Keratinocyte (primary cell): Measurements from ENCODE around the gene MAPK4. TPM values are rescaled to one million over a fixed set of nuclear protein-coding genes. Genes with fewer than 3 reads are reported as not detected.

ENCODE experiments used
- DNase-seq: peaks from one replicate; pipeline ENCODE4 v3.0.0-alpha.2; 2011; ENCODE audit warnings: low read depth, missing footprints, low spot score
- FAIRE-seq: peaks from 2 replicates; lab custom pipeline; 2011; peaks lifted over from hg19 to GRCh38; lab: Jason Lieb, UNC
- H2AFZ ChIP-seq: 2 replicates; pipeline ENCODE4 v1.6.0; 2012; ENCODE audit warnings: low read length, control low read depth, inconsistent platforms; ENCODE audit not compliant: control insufficient read depth
- H3K27ac ChIP-seq: 2 replicates; pipeline ENCODE4 v1.5.1; 2011; ENCODE audit warnings: low read length; ENCODE audit not compliant: control insufficient read depth, insufficient read depth
- H3K27me3 ChIP-seq: 3 replicates; pipeline ENCODE4 v1.6.0; 2011; ENCODE audit warnings: low read length; ENCODE audit not compliant: control insufficient read depth, insufficient read depth; ENCODE audit errors: extremely low read depth
- H3K36me3 ChIP-seq, 2 experiments: 2 replicates in 1 of 2; 3 replicates in 1 of 2; pipeline ENCODE4 v1.5.1; 2011; ENCODE audit warnings: low read length in 2 of 2, mild to moderate bottlenecking in 1 of 2; ENCODE audit not compliant: control insufficient read depth in 2 of 2, insufficient read depth in 2 of 2; ENCODE audit errors: extremely low read depth in 1 of 2
- H3K4me1 ChIP-seq: 3 replicates; pipeline ENCODE4 v1.5.1; 2011; ENCODE audit warnings: low read length; ENCODE audit not compliant: control insufficient read depth, insufficient read depth; ENCODE audit errors: extremely low read depth
- H3K4me2 ChIP-seq: 3 replicates; pipeline ENCODE4 v1.6.0; 2011; ENCODE audit warnings: low read depth, low read length; ENCODE audit not compliant: control insufficient read depth, insufficient read depth; ENCODE audit errors: extremely low read depth
- H3K4me3 ChIP-seq, 3 experiments: fragments of 200-600 bp in 1 of 3; sonication (generic) in 1 of 3; 2 replicates in 2 of 3; 3 replicates in 1 of 3; pipeline ENCODE4 v1.5.1; 2011 to 2016; ENCODE audit warnings: low read length in 3 of 3, mild to moderate bottlenecking in 3 of 3, control low read depth in 2 of 3, inconsistent platforms in 1 of 3, low read depth in 1 of 3, mixed read lengths in 1 of 3, mixed run types in 1 of 3, moderate library complexity in 1 of 3; ENCODE audit not compliant: control insufficient read depth in 2 of 3, insufficient read depth in 2 of 3; ENCODE audit errors: extremely low read depth in 1 of 3
- H3K79me2 ChIP-seq: 2 replicates; pipeline ENCODE4 v1.6.0; 2012; ENCODE audit warnings: low read length; ENCODE audit not compliant: control insufficient read depth, insufficient read depth
- H3K9ac ChIP-seq: 3 replicates; pipeline ENCODE4 v1.6.0; 2011; ENCODE audit warnings: low read length; ENCODE audit not compliant: control insufficient read depth, insufficient read depth; ENCODE audit errors: extremely low read depth
- H3K9me1 ChIP-seq: 3 replicates; pipeline ENCODE4 v1.6.0; 2011; ENCODE audit warnings: low read length; ENCODE audit not compliant: control insufficient read depth, insufficient read depth; ENCODE audit errors: extremely low read depth
- H3K9me3 ChIP-seq: 2 replicates; pipeline ENCODE4 v1.5.1; 2012; ENCODE audit warnings: low read depth, low read length; ENCODE audit not compliant: control insufficient read depth
- H4K20me1 ChIP-seq: 3 replicates; pipeline ENCODE4 v1.6.0; 2011; ENCODE audit warnings: low read length; ENCODE audit not compliant: control insufficient read depth, insufficient read depth; ENCODE audit errors: extremely low read depth
- CTCF ChIP-seq, 3 experiments: IDR thresholded peaks in 1 of 3; conservative IDR thresholded peaks in 1 of 3; optimal IDR thresholded peaks in 1 of 3; 2 replicates in 2 of 3; 3 replicates in 1 of 3; pipeline versions ENCODE3 to v1.5.1; 2011; ENCODE audit warnings: low read length in 3 of 3, mild to moderate bottlenecking in 3 of 3, moderate library complexity in 2 of 3, control low read depth in 1 of 3, inconsistent platforms in 1 of 3; ENCODE audit not compliant: insufficient read depth in 2 of 3; ENCODE audit errors: extremely low read depth in 1 of 3
- EZH2 ChIP-seq: IDR thresholded peaks from one replicate; pipeline ENCODE4 v1.6.1; 2012; ENCODE audit warnings: inconsistent platforms, mild to moderate bottlenecking, low read length, moderate library complexity
- dilution Hi-C: fragments of 300-500 bp; cut with MboI; formaldehyde crosslinking; loops from one replicate; pipeline ENCODE4 v1.7.0; 2020; ENCODE audit warnings: low sequenced_read_pairs; ENCODE audit not compliant: extremely low pct_ligation_motif_present
- polyA plus RNA-seq, 5 experiments: library from polyadenylated mRNA; depleted of rRNA in 3 of 5; stranded (reverse) in 3 of 5; stranded (forward) in 1 of 5; unstranded in 1 of 5; fragments of >200 nt; gene quantifications; 1 replicate in 1 of 5; 2 replicates in 3 of 5; 3 replicates in 1 of 5; pipeline versions ENCODE4 v1.2.1 to v1.2.3, GENCODE V29; 2011 to 2012; ENCODE audit warnings: missing spikeins in 2 of 5, low read depth in 1 of 5, low replicate concordance in 1 of 5

The MAPK4 gene
- polyA plus RNA-seq, 1 donor (not counting 4 experiments of a cell fraction or from before 2014, with no cell fraction given), result not detected

- no peak overlapping the region for H3K9ac ChIP-seq
- H2AFZ ChIP-seq, result no peak overlapping the region
- H3K4me2 ChIP-seq, result no peak overlapping the region
- H3K27ac ChIP-seq, result no peak overlapping the region
- no peaks in the 10 kb centered on the region for H3K27me3 ChIP-seq
- no peaks in the 10 kb centered on the region for H3K4me1 ChIP-seq
- H3K9me1 ChIP-seq, result no peaks in the 10 kb centered on the region
- H3K79me2 ChIP-seq, result no peaks in the 10 kb centered on the region
- H4K20me1 ChIP-seq, result no peaks in the 10 kb centered on the region
- dilution Hi-C loops, result no loop called here
- TF ChIP-seq CTCF (optimal IDR thresholded peaks at IDR 0.05 in 1 of 3, IDR thresholded peaks at IDR 0.05 in 1 of 3, conservative IDR thresholded peaks at IDR 0.05 in 1 of 3; ENCODE audit: extremely low read depth in 1 of 3, insufficient read depth in 2 of 3, low read length in 3 of 3), result no peak
- TF ChIP-seq EZH2, result no peak
- no peak overlapping the region for H3K4me3 ChIP-seq
- FAIRE-seq (no peak), DNase-seq (no peak)
- H3K9me3 ChIP-seq, result no peaks in the 10 kb centered on the region
- H3K36me3 ChIP-seq, result no peaks in the 10 kb centered on the region
Observed at GRCh38 chr18:50738098-50738757, 178.3 kb downstream of the MAPK4 start.

- Histone ChIP-seq H2AFZ (no peak overlapping the region), H3K27me3 (no peaks in the 10 kb centered on the region), H3K9me1 (no peaks in the 10 kb centered on the region), H3K4me1 (no peaks in the 10 kb centered on the region), H3K79me2 (no peaks in the 10 kb centered on the region), H3K9me3 (no peaks in the 10 kb centered on the region), H3K4me3 (no peak overlapping the region), H4K20me1 (no peaks in the 10 kb centered on the region), H3K4me2 (no peak overlapping the region), H3K9ac (no peak overlapping the region), H3K36me3 (no peaks in the 10 kb centered on the region), H3K27ac (no peak overlapping the region)
- TF ChIP-seq EZH2, result no peak
- TF ChIP-seq CTCF (optimal IDR thresholded peaks at IDR 0.05 in 1 of 3, IDR thresholded peaks at IDR 0.05 in 1 of 3, conservative IDR thresholded peaks at IDR 0.05 in 1 of 3; ENCODE audit: extremely low read depth in 1 of 3, insufficient read depth in 2 of 3, low read length in 3 of 3), result no peak
- FAIRE-seq, result no peak
- no peak for DNase-seq
- dilution Hi-C loops, result no loop called here
Observed at GRCh38 chr18:50742952-50743351, 183.1 kb downstream of the MAPK4 start.
